Spleen (tissue), 11 donors: ENCODE measurements around the gene GRK7. TPM values are rescaled to one million over a fixed set of nuclear protein-coding genes. Genes with fewer than 3 reads are reported as not detected.

ENCODE experiments used
- DNase-seq: peaks from one replicate; pipeline ENCODE4 v3.0.0-alpha.2; 2020
- H3K27ac ChIP-seq, 8 donors: fragments of 200-600 bp; sonication (generic) in 7 of 8; 1 replicate in 4 of 8; 2 replicates in 4 of 8; pipeline versions ENCODE4 v1.5.0 to v1.8.0; 2016 to 2021; ENCODE audit warnings: inconsistent platforms in 4 of 8, mild to moderate bottlenecking in 4 of 8, moderate library complexity in 1 of 8
- H3K27me3 ChIP-seq, 7 donors: fragments of 200-600 bp; sonication (generic) in 6 of 7; replicated peaks in 1 of 7; 1 replicate in 4 of 7; 2 replicates in 3 of 7; pipeline versions ENCODE4 v1.5.0 to v1.8.0; 2016 to 2021; ENCODE audit warnings: inconsistent platforms in 3 of 7, mild to moderate bottlenecking in 1 of 7
- H3K36me3 ChIP-seq, 6 donors: fragments of 200-600 bp; sonication (generic) in 5 of 6; 1 replicate in 4 of 6; 2 replicates in 2 of 6; pipeline versions ENCODE4 v1.5.0 to v1.8.0; 2016 to 2021; ENCODE audit warnings: inconsistent platforms in 2 of 6
- H3K4me1 ChIP-seq, 6 donors: fragments of 200-600 bp; sonication (generic) in 5 of 6; 1 replicate in 3 of 6; 2 replicates in 3 of 6; pipeline versions ENCODE4 v1.5.0 to v1.8.0; 2016 to 2021; ENCODE audit warnings: inconsistent platforms in 3 of 6
- H3K4me3 ChIP-seq, 8 donors: fragments of 200-600 bp; sonication (generic) in 7 of 8; 1 replicate in 4 of 8; 2 replicates in 4 of 8; pipeline versions ENCODE4 v1.5.0 to v1.8.0; 2016 to 2021; ENCODE audit warnings: inconsistent platforms in 4 of 8, mild to moderate bottlenecking in 4 of 8, moderate library complexity in 2 of 8
- H3K9me3 ChIP-seq, 8 donors: fragments of 200-600 bp; sonication (generic) in 7 of 8; 1 replicate in 4 of 8; 2 replicates in 4 of 8; pipeline versions ENCODE4 v1.5.0 to v1.8.0; 2016 to 2021; ENCODE audit warnings: inconsistent platforms in 4 of 8
- POLR2A ChIP-seq, 3 donors: fragments of 450-650 bp; IDR thresholded peaks; one replicate each; pipeline ENCODE4 v1.5.1; 2017; ENCODE audit warnings: antibody characterized with exemption in 3 of 3, mild to moderate bottlenecking in 1 of 3
- POLR2AphosphoS5 ChIP-seq, 3 donors: sonication (generic); formaldehyde crosslinking; IDR thresholded peaks; one replicate each; pipeline ENCODE4 v1.5.1; 2017; ENCODE audit warnings: antibody characterized with exemption in 3 of 3
- WGBS, 5 donors: extraction: QIAGEN DNeasy Blood & Tissue Kit in 3 of 5; methylation state at CpG; one replicate each; pipeline versions ENCODE4 v1.1.5 to v1.1.7; 2013 to 2018; 5-methylcytosine and 5-hydroxymethylcytosine counted together
- intact Hi-C: fragments of 100-400 bp; cut with DNase I; formaldehyde crosslinking; loops from one replicate; pipeline ENCODE4 v1.15.0; 2023; ENCODE audit warnings: low total_unique reads
- polyA plus RNA-seq, 3 donors: library from polyadenylated mRNA; stranded (reverse); fragments of 200-250 nt; gene quantifications; one replicate each; pipeline ENCODE4 v1.2.1, GENCODE V29; 2013
- total RNA-seq, 7 donors: library from RNA; depleted of rRNA in 3 of 7; stranded (reverse); fragments of >200 nt in 3 of 7; fragmentation: NEBNext Ultra II Directional in 4 of 7; extraction: Animal tissue kit (Norgen Biotek cat#: 25700) in 4 of 7; gene quantifications; one replicate each; pipeline versions ENCODE4 v1.1.0 to v1.2.1, GENCODE V29; 2016 to 2021
- TF ChIP-seq, protein P1 (sequence below), 11 experiments: fragments of 200-600 bp in 7 of 11; fragments of 450-650 bp in 4 of 11; sonication (generic) in 4 of 11; IDR thresholded peaks in 8 of 11; conservative IDR thresholded peaks in 3 of 11; 1 replicate in 7 of 11; 2 replicates in 4 of 11; pipeline versions ENCODE4 v1.4.0 to v1.8.0; 2016 to 2021; ENCODE audit warnings: antibody characterized with exemption in 11 of 11, inconsistent platforms in 4 of 11, mild to moderate bottlenecking in 1 of 11
- donor health status: healthy with polysubstance abuse.
- donor health status: DM: no; HTN: no; CAD: no; lungs with moderate emphysema.
- donor health status: DM: no; HTN: no; CAD: no.
- donor health status: Bipolar disorder and iron deficiency.
- donor health status: healthy.
- donor health status: DM: no; HTN: no; CAD: no.
- donor health status: DM: yes; HTN: yes; CAD: no.

Gene GRK7
- total and polyA plus RNA-seq, 10 donors: 0.02 to 0.26 (median 0.14) TPM; not detected in 5

DNA sequence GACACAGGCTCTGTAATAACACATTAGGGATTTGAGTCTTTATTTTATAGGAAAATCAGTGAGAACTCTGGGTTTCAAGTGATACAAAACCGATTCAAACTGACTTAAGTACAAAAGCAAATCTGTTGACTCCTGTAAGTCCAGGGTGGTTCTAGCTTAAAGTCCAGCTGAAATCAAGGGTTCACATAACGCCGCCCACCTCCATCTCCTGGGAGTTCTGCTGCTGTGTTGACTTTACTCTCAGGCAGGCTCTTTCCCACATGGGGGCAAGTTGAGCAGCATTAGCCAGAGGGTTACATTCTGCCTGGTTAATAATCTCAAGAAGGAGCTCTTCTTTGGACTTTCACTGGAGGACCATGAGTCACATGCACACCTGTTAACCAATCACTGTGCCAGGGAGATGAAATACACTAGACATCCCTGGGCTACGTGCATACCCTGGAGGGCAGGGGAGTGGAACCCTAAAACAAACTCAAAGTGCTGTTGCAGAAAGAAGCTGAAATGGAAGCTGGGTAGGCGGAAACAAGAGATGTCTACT is 34.8 kb upstream of the GRK7 start:
- H3K4me3 ChIP-seq: no peak overlapping the region
- H3K36me3 ChIP-seq: no peaks in the 10 kb centered on the region
- intact Hi-C loops: no loop called here
- 82 to 93% (median 91%) methylated on average over 5 of the region's 5 CpGs for WGBS, 5 donors
- no peak overlapping the region for H3K27ac ChIP-seq
- no peaks in the 10 kb centered on the region for H3K27me3 ChIP-seq
- no peaks in the 10 kb centered on the region for H3K9me3 ChIP-seq
- no peak for DNase-seq
- H3K4me1 ChIP-seq: no peaks in the 10 kb centered on the region
- TF ChIP-seq, protein P1, sequence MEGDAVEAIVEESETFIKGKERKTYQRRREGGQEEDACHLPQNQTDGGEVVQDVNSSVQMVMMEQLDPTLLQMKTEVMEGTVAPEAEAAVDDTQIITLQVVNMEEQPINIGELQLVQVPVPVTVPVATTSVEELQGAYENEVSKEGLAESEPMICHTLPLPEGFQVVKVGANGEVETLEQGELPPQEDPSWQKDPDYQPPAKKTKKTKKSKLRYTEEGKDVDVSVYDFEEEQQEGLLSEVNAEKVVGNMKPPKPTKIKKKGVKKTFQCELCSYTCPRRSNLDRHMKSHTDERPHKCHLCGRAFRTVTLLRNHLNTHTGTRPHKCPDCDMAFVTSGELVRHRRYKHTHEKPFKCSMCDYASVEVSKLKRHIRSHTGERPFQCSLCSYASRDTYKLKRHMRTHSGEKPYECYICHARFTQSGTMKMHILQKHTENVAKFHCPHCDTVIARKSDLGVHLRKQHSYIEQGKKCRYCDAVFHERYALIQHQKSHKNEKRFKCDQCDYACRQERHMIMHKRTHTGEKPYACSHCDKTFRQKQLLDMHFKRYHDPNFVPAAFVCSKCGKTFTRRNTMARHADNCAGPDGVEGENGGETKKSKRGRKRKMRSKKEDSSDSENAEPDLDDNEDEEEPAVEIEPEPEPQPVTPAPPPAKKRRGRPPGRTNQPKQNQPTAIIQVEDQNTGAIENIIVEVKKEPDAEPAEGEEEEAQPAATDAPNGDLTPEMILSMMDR (IDR thresholded peaks at IDR 0.05 in 8 of 11, conservative IDR thresholded peaks at IDR 0.05 in 3 of 11): no peak
- no peak for TF ChIP-seq POLR2A (IDR thresholded peaks at IDR 0.05)

DNA sequence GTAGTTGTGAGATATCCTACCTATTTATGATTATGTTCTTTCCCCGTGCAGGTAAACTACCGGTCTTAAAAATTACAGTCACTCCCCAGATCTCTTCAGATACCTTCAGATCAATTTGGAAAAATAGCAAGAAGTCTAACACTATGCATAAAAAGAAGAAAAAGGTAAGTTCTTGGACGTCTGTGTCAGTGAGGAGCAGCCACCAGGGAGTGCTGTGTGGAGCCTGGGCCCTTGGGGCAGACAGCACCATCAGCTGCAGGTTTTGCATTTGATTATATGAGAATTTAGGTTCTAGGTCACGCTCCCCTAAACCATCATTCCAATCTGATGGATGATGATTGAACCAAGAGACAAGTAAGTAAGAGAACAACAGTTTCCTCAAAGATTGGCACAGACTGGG is 34.0 kb upstream of the GRK7 start:
- no peaks in the 10 kb centered on the region for H3K4me1 ChIP-seq
- H3K27ac ChIP-seq: no peak overlapping the region
- no peaks in the 10 kb centered on the region for H3K36me3 ChIP-seq
- H3K4me3 ChIP-seq: no peak overlapping the region
- no peak for DNase-seq
- no peaks in the 10 kb centered on the region for H3K9me3 ChIP-seq
- no peaks in the 10 kb centered on the region for H3K27me3 ChIP-seq
- TF ChIP-seq POLR2AphosphoS5 (IDR thresholded peaks at IDR 0.05) (no peak), POLR2A (IDR thresholded peaks at IDR 0.05) (no peak)
- TF ChIP-seq, protein P1 (IDR thresholded peaks at IDR 0.05 in 8 of 11, conservative IDR thresholded peaks at IDR 0.05 in 3 of 11): no peak
- 83 to 90% (median 87%) methylated on average over 4 of the region's 4 CpGs for WGBS, 5 donors
- intact Hi-C loops: no loop called here

DNA sequence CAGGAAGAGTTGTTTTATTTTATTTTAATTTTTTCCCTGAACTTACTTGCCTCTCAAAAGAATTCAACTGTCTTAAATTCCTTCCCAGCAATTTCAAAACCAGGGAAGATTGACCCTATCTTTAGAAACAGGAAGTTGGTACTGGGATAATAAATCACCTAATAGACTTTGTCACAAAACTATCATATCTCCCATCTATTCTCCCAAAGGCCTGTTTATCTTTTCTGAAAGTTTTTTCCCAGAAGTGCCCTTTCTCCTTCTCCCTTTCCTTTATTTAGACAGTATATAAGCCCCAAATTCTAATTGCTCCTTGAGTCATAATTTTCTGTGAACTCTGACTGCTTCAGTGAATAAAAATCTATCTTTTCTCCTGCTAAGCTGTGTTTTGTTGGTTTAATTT is 28.0 kb upstream of the GRK7 start:
- DNase-seq: no peak
- Histone ChIP-seq H3K36me3 (no peaks in the 10 kb centered on the region), H3K4me1 (peaks cover 10 to 25% (median 22%) of the 10 kb centered on the region in 6 donors), H3K27ac (no peak overlapping the region), H3K4me3 (no peak overlapping the region), H3K27me3 (no peaks in the 10 kb centered on the region), H3K9me3 (no peaks in the 10 kb centered on the region)
- intact Hi-C loops: loop anchor here (10.0 kb wide), 2 partner anchors 160 to 180 kb away; no protein-coding TSS in a partner anchor
- no peak for TF ChIP-seq POLR2A (IDR thresholded peaks at IDR 0.05)
- TF ChIP-seq, protein P1 (IDR thresholded peaks at IDR 0.05 in 8 of 11, conservative IDR thresholded peaks at IDR 0.05 in 3 of 11): no peak
- no peak for TF ChIP-seq POLR2AphosphoS5 (IDR thresholded peaks at IDR 0.05)

DNA sequence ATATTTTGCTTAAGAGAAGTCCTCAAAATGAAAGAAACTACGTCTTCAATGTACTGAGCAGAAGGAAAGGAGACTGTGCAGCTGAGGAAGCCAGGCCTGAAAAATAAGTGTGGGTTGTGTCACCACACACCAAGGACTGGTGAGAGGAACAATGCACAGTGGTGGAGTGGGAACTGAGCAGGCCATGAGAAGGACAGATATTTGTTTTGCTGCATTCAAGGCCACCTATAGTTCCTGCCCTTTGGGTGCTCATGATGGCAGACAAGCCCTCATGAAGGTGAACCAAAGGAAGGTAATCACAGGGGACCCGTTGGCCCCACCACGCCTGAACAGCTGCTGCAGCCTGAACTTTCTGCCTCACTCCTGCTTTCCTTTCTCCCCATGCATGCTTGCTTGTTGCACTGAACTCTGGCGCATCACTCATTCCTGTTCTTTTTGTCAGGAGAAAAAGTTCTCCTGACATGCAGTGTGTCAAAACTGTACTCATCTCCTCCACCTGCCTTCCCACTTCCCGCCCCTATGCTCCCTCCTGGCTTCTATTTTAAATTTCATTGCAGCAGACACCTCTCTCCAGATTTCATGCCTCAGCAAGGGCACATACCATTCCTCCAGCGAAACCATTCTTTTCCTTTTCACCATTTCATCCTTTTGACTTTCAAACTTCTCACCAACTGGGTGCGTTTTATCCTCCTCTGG is 27.3 kb upstream of the GRK7 start:
- WGBS, 5 donors: 84 to 96% (median 91%) methylated on average over 7 of the region's 7 CpGs
- Histone ChIP-seq H3K27ac (no peak overlapping the region), H3K27me3 (no peaks in the 10 kb centered on the region), H3K36me3 (no peaks in the 10 kb centered on the region), H3K9me3 (no peaks in the 10 kb centered on the region), H3K4me1 (peaks cover 17 to 33% (median 30%) of the 10 kb centered on the region in 6 donors), H3K4me3 (no peak overlapping the region)
- DNase-seq: no peak
- TF ChIP-seq POLR2AphosphoS5 (IDR thresholded peaks at IDR 0.05): no peak
- TF ChIP-seq POLR2A (IDR thresholded peaks at IDR 0.05): no peak
- TF ChIP-seq, protein P1 (IDR thresholded peaks at IDR 0.05 in 8 of 11, conservative IDR thresholded peaks at IDR 0.05 in 3 of 11): no peak
- intact Hi-C loops: loop anchor here (10.0 kb wide), 2 partner anchors 161 to 179 kb away; no protein-coding TSS in a partner anchor
